HL-60 (cell line): ENCODE data around the gene FASTK.
A peak's percentile ranks its signal among the peaks of the same experiment; 100 is the strongest.

Experiments used
- DNase-seq, 2 experiments: peaks; one replicate each; pipeline ENCODE4 v3.0.0-alpha.2; 2010 to 2020; ENCODE audit warnings: low read depth in 1 of 2, low spot score in 1 of 2
- H3K27ac ChIP-seq: fragments of 250-450 bp; sonication (Bioruptor Pico); replicated peaks from 2 replicates; pipeline ENCODE4 v1.5.1; 2020; ENCODE audit warnings: mild to moderate bottlenecking, moderate library complexity
- H3K27me3 ChIP-seq: fragments of 250-450 bp; sonication (Bioruptor Pico); 2 replicates; pipeline ENCODE4 v1.5.1; 2021; ENCODE audit warnings: mild to moderate bottlenecking, moderate library complexity; ENCODE audit not compliant: insufficient read depth, poor library complexity, severe bottlenecking
- H3K4me3 ChIP-seq: replicated peaks from 2 replicates; pipeline ENCODE4 v1.5.1; 2011; ENCODE audit warnings: mild to moderate bottlenecking, control low read depth, low read length; ENCODE audit not compliant: insufficient read depth
- CTCF ChIP-seq: IDR thresholded peaks from one replicate; pipeline ENCODE4 v1.5.1; 2011; ENCODE audit warnings: low read length, control low read depth, inconsistent platforms; ENCODE audit not compliant: insufficient read depth
- GABPA ChIP-seq: IDR thresholded peaks from 2 replicates; pipeline ENCODE4 v1.6.1; 2012; ENCODE audit warnings: low read depth
- POLR2AphosphoS5 ChIP-seq: IDR thresholded peaks from 2 replicates; pipeline ENCODE4 v1.6.1; 2012; ENCODE audit warnings: low read depth
- SPI1 ChIP-seq: IDR thresholded peaks from 2 replicates; pipeline ENCODE4 v1.6.1; 2012; ENCODE audit warnings: low read depth, mild to moderate bottlenecking, borderline replicate concordance
- TF ChIP-seq, protein P1 (sequence below): IDR thresholded peaks from 2 replicates; pipeline ENCODE4 v1.6.1; 2012; ENCODE audit warnings: low read depth; ENCODE audit not compliant: insufficient replicate concordance

FASTK gene

GRCh38 chr7:151124481-151124880 lies 43.9 kb upstream of the FASTK start:
- H3K4me3 ChIP-seq: no peak overlapping the region
- no peak for DNase-seq

DNA sequence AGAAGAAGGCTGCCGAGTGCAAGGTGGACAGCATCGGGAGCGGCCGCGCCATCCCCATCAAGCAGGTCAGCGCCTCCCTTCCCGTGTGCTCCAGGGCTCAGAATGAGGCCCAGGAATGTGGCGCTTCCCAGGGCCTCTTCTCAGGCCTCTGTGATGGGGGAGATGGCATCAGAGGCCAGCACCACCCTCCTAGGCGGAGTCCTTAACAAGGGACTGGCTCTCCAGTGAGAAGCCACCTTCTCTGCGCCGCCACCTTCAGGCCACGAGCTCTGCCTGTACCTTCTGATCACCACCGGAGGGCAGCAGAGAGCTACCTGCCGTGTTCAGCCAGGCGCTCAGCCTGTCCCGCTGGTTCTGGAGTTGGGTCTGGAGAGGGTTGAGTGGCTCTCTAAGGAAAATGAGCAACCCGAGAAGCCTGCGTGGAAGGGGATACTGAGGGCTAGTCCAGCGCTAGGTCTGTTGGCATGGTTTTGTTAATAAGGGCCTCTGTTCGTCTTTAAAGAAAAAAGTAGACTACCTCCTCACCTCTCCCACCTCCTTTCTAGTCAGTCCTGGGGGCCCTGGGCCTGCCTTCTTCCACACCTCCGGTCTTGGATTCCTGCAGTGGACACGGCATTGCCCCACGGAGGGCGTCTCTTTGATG lies 43.3 kb upstream of the FASTK start:
- Histone ChIP-seq H3K27ac (no peak overlapping the region), H3K4me3 (no peak overlapping the region), H3K27me3 (no peaks in the 10 kb centered on the region)
- peak; percentile 47 to 77 for DNase-seq
- peak; percentile 99 for TF ChIP-seq CTCF
- TF ChIP-seq POLR2AphosphoS5: no peak
- TF ChIP-seq, protein P1, sequence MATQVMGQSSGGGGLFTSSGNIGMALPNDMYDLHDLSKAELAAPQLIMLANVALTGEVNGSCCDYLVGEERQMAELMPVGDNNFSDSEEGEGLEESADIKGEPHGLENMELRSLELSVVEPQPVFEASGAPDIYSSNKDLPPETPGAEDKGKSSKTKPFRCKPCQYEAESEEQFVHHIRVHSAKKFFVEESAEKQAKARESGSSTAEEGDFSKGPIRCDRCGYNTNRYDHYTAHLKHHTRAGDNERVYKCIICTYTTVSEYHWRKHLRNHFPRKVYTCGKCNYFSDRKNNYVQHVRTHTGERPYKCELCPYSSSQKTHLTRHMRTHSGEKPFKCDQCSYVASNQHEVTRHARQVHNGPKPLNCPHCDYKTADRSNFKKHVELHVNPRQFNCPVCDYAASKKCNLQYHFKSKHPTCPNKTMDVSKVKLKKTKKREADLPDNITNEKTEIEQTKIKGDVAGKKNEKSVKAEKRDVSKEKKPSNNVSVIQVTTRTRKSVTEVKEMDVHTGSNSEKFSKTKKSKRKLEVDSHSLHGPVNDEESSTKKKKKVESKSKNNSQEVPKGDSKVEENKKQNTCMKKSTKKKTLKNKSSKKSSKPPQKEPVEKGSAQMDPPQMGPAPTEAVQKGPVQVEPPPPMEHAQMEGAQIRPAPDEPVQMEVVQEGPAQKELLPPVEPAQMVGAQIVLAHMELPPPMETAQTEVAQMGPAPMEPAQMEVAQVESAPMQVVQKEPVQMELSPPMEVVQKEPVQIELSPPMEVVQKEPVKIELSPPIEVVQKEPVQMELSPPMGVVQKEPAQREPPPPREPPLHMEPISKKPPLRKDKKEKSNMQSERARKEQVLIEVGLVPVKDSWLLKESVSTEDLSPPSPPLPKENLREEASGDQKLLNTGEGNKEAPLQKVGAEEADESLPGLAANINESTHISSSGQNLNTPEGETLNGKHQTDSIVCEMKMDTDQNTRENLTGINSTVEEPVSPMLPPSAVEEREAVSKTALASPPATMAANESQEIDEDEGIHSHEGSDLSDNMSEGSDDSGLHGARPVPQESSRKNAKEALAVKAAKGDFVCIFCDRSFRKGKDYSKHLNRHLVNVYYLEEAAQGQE: no peak
- no peak for TF ChIP-seq SPI1

More at GRCh38 chr7:151124481-151124880, 43.9 kb upstream of the FASTK start:
- TF ChIP-seq, protein P1: no peak
- TF ChIP-seq POLR2AphosphoS5 (no peak), SPI1 (no peak), CTCF (no peak), GABPA (no peak)
- no peaks in the 10 kb centered on the region for H3K27me3 ChIP-seq
- H3K27ac ChIP-seq: no peak overlapping the region

GRCh38 chr7:151123158-151123821 lies 42.7 kb upstream of the FASTK start:
- no peak for TF ChIP-seq CTCF
- TF ChIP-seq GABPA: no peak
- TF ChIP-seq POLR2AphosphoS5: no peak
- TF ChIP-seq SPI1: no peak
- TF ChIP-seq, protein P1: no peak
- Histone ChIP-seq H3K27ac (no peak overlapping the region), H3K27me3 (no peaks in the 10 kb centered on the region), H3K4me3 (no peak overlapping the region)
- DNase-seq: no peak
